GM19023 (cell line): ENCODE measurements around the gene LGALS9.
"Not testable (repeated sequence)": the region's sequence is repeated elsewhere in the genome, so short reads cannot be mapped to it uniquely, and the experiment has no call there.

Experiments used
- ATAC-seq: cut with Tn5 transposase; IDR thresholded peaks from one replicate; pipeline ENCODE4 v1.9.1; 2021; ENCODE audit warnings: mild to moderate bottlenecking, moderate library complexity; ENCODE audit not compliant: unreplicated experiment

Gene LGALS9

DNA sequence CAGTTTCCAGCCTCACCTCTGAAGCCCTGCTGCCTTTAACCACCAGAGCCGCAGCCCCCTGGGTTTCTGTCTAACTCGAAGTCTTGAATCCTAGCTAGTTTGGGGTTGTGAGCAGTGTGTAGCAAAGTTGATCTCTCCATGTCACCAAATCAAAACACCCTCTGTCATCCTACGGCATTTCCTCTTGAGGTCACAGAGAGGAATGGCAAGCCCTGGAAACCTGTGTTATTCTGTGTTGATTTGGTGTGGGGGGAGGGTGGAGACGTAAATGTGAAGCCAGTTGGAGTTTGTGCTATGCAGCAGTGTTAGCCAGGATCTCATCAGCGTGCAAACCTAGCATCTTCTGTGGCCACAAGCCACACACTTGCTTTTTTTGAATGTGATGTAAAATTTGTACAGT, 5.1 kb upstream of the LGALS9 start:
- ATAC-seq: no peak

DNA sequence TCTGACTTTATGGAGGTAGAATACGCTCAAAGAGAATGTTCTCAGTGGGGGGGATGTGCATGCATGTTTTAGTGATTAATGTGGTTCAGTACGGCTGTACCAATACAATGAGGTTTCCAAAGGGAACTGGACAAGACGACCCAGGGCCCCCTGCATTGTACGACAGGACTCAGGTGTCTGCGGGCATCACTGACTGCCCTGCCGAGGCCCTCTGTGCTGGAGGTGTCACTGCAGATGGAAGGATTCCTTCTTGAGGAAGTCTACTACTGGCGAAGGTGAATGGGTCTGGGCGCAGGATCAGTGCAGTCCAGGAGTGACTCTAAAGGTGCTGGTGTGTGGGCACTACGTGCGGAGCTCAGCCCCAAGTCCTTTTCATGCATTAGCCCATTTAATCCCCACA, 3.5 kb upstream of the LGALS9 start:
- no peak for ATAC-seq

DNA sequence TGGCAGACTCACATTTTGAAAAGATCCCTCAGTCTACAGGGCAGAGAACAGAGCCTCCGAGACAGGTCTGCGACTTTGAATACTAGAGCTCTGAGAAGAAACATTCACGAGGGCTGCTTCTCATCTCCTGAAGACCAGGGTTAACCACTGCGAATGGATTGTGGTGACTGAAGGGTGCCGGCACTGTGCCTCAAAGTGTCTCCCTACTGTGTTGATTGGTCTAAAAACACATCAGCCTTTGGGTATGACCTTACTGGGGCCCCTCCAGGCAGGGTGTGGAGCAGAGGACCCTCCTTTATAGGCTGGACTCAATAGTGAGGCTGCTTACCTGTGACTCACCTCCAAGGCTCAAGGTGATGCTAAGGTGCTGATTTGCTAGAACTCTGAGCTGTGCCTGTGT, 2.6 kb upstream of the LGALS9 start:
- ATAC-seq: no peak

DNA sequence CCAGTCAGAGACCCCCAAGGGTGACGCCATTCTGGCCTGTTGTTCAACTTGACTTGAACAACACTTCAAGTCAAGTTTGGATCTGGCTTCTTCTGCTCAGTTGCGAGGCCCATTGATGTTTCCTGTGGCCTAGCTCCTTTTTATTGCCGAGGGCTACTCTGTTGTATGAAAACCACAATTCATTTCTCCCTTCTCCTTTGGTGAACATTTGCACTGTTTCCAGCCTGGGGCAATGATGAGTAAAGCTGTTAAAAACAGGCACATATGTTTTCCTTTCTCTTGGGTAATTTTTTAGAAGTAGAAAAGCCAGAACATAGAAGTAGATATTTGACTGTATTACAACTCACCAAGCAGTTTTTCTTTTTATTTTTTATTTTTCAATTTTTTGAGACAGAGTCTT, 1.7 kb upstream of the LGALS9 start:
- not testable (repeated sequence) for ATAC-seq

DNA sequence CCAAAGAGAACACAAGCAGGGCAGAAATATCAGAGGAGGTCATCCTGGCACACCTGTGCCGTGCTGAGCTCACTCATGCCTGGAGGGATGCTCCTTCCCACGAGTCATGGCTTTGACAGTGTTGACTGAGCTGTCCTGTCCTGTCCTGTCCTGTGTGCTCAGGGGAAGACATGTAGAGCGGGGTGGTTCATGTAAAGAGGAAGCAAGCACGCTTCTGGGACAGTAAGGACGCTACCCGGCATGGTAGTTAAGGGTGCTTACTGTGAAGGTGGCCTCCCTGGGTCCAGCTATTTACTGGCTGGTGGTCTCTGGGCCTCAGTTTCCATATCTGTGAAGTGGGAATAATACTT, 398 bp downstream of the LGALS9 start:
- ATAC-seq: peak; percentile 47

DNA sequence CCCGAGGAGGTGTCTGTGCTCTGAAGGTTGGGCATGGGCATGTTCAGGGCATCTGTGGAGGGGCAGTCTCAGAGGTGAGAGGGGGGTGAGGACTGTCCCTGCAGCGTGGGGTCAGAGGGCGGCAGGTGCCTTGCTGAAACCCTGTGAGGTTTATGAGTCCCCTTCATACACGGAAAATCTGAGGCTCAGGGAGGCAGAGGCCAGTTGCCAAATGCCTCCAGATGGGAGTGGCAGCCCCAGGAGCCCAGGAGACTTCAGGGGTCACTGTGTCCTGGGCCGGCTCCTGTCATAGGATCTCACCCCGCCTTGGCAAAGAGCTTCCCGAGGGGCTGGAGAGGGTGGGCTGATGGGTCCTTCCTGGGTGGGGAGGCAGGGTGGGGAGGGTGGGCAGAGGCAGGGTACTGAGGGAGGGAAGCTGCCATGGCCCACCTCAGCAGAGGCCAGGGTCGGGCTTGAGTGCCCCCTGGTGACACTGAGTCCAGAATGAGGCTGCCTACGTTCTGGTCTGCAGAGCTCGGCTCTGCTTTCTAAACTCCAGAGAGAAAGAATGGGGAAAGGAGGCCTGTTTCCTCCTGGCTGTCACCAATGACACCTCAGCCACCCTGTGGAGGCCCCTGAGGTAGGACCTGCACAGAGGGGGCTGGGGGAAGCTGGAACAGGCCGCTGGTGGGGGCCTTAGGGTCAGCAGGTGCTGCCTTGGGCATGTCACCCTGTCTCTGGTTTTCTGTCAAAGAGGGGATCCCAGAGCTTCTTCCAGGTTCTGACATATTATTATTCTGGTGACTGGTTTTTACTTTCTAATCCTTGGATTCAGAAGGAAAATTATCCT, 1.1 kb downstream of the LGALS9 start:
- no peak for ATAC-seq

DNA sequence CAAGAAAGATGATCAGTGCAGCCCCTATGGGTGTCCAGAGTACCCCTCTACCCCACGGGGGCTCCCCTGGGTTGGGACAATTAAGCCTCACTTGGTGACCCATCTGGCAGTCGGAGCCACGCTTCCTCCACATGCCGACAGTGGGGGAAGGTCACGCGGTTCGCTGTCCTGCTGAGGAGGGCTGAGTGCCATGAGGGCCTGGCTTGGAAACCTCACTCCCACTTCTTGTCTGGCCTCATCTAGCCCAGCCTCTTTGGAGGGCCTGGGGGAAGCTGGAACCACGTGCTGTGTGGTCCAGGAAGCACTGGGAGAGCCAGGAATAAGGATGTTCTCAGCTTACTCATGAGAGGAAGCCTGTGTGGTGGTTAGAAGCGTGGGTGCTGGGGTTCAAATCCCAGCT, 1.8 kb downstream of the LGALS9 start:
- ATAC-seq: not testable (repeated sequence)

DNA sequence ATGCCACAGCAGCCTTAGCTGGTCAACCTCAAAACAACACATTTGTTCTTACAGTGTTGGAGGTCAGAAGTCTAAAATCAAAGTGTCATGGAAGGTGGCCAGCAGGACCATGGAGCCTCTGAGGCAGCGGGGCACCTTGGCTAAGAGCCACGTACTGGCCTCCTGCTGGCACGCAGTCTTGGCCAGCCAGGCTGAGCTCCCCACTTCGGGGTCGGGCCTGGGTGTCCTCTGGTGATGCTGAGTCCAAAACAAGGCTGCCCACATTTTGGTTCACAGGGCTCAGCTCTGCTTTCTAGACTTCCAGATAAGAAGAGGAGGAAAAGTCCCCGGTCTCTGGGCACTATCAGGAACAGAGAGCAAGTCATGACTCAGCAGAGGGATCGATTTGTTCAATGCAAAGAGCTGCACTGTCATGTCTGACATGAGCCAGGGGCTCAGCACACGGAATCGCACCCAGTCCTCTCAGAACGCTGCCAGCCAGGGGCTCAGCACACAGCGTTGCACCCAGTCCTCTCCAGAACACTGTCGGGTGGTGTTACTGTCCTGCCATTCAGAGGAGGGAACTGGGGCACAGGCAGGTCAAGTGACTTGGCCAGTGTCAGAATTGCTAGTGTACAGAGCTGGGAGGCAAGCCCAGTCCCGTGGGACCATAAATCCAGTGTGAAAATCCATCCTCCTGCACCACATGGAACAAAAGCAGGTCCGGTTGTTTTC, 2.5 kb downstream of the LGALS9 start:
- ATAC-seq: no peak

DNA sequence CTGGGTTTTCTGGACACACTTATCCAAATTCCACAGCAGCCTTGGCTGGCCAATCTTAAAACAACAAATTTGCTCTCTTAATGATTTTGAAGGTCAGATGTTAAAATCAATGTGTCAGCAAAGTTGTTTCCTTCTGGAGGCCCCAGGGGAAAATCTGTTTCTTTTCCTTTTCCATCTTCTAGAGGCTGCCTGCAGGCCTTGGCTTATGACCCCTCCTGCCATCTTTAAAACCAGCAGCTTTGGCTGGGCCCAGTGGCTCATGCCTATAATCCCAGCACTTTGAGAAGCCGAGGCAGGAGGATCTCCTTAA, 3.0 kb downstream of the LGALS9 start:
- no peak for ATAC-seq

DNA sequence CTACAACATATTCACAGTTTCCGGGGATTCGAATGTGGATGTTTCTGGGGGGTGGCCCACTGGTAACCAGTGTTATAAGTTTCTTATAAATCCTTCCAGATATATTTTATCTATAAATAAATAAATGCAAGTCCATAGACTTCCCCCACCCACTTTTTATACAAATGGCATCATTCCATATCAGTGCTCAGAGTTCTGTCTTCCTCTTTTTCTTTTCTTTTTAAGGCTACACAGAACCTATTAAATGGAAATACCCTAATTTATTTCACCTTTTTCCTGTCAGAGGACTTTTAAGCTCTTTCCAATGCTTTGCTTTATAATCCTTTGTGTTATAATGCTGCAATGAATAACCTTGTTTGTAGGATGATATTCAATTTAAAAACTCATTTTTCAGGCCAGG, 3.8 kb downstream of the LGALS9 start:
- no peak for ATAC-seq

DNA sequence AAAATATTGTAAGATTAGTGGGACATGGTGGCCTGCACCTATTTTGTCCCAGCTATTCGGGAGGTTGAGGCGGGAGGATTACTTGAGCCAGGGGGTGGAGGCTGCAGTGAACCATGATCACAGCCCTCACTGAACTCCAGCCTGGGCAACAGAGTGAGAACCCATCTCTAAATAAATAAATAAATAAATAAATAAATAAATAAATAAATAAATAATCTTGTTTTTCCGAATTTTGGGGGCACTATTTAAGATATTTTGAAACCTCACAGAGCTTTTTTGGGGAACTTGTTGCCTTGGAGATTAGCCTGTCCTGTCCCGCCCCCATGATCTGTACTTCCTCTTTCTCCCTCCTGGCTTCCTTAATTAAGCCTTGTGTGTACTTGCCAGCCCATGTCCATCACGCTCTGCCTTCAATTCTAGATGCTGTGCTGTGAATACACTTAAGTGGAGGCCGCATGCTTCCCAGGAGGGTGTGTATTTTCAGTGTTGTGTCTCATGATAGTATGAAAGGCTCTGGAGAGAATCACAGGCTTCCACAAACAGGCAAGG, 4.4 kb downstream of the LGALS9 start:
- no peak for ATAC-seq

DNA sequence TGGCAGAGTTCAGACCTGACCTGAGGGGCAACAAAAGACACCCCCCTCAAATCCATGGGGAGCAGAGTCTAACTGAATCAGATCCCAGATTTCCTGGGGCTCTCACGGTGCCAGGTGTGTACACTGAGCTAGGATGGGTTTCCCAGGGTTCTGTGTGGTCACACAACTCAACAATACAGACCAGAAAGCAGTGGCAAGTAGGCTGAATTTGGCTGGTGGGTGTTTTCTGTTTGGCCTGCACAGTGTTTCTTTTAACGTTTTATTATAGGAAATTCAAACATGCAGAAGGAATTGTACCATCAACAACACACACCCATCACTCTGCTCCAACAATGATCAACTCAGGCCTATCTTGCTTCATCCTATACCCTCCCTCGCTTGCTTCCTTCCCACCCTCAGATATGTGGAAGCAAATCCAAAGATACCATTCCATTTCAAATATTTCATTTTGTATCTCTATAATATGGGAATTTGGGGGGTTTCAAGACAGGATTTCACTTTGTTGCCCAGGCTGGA, 5.1 kb downstream of the LGALS9 start:
- ATAC-seq: not testable (repeated sequence)

DNA sequence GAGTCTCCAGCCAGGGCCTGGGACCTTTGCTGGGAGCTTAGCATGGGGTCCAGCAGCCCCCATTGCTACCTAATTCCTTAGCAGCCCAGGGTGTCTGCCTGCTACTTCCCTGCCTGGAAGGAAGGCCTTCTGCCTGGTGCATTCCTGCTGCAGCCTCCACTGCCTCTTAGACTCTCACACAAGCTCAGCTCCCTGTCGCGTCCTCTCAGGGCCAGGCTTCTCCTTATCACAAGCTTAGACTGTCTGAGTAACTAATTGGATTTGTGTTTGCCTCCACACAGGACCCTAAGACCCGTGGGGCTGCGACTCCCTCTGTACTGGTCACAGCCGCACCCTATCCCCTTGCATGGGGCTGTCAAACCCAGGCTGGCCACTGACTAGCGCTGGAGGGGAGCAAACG, 6.8 kb downstream of the LGALS9 start:
- ATAC-seq: not testable (repeated sequence)

DNA sequence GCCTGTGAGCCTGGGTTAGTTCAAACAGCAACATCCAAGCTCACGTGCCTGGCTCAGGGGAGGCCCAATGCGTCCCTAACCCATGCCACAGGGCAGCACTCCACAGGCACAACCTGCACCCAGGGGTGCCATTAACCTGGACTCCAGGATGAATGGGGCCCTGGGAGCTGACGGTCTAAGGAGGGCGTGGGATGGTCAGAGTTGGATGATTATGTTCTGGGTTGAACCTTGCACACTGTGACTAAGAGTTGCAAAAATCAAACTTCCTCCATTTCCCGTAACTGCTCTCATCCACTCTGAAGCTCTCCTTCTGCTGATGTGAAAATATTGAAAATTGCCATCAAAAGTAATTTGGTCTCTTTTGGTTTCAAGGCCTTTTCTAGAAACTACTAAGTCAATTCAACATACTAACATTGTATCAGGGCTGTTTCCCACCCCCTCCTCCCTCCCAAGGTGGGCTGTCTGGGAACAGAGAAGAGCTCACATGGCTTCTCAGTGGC, 7.5 kb downstream of the LGALS9 start:
- not testable (repeated sequence) for ATAC-seq

DNA sequence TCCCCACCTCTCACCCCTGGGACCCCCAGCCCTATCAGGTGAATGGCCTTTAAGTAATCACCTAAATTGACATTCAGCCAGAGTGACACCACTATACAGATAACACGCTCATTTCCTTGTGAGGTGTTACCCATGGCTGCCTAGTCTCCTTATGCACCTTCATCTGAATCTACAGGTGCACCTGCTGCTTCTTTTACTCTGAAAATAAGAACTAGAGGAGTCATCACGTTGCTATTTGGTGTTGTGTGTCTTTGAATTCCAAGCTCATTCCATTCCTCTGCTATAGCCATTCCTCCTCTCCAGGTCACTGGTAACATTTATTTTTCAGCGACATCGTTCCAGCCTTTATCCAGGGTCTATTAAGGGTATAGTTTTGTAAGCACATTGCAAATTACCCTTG, 9.8 kb downstream of the LGALS9 start:
- no peak for ATAC-seq

DNA sequence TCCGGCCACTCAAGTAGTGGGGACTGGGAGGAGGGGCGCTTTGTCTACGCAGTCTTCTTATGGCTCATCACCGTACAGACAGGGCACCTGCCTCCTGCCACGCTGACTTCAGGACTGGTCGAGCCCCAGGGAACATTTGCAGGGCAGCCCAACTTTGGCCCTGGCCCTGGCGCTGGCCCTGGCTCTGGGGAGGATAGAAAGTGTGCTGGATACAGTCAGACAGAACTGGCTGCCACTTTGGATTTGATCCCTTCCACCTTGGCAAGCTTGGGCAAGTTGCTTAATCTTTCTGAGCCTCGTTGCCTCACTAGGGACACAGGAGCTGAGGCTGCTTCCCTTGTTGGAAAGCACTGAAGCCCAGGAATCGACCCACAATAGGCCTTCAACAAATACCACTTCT, 13.6 kb downstream of the LGALS9 start:
- no peak for ATAC-seq

DNA sequence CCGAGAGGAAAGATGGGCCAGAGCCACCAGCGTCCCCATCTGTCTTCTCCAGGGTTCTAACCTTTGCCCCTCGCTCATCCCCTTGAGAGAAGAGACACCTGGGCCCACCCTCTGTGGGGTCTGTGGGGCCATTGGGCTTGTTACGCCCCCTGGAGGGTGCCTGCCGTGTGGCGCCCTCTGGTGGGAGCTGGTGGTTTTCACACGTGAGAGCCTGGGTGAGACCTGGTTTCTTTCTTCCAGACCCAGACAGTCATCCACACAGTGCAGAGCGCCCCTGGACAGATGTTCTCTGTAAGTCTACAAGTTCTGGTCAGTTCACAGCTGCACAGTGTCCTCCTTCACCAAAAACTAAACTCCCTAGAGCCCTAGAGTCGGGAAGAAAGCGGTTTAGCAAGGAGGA, 14.6 kb downstream of the LGALS9 start:
- ATAC-seq: not testable (repeated sequence)

DNA sequence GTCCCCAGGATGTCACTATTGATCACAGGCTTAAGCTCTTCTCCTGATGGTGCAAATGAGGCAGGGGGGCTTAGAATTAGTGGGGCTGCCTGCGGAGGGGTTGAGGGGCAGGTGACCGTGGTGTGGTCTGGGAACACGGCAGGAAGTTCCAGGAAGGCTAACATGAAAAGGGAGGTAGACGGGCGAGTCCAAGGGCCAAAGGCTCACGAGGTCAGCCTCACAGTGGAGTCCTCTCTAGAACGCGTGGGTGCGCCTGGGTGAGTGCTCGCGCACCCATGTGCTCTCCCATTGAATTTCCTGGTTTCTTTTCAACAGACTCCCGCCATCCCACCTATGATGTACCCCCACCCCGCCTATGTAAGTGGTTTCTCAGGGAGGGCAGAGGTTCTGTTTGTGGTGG, 15.2 kb downstream of the LGALS9 start:
- ATAC-seq: no peak

DNA sequence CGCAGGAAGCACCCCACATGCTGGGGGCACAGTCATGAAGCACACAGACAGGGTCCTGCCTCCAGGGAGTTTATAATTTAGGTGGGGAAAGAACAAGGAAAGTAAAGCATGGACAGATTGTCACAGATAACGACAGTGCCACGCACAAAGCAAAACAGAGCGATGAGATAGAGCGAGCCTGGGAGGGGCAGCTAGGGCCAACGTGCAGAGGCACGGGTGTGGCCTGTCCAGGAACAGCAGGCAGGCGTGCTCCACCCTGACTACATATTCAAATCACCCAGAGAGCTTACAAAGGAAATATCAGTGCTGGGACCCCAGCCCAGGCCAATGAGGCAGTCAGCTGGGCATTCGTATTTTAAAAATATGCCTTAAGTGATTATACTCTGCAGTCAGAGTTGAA, 16.8 kb downstream of the LGALS9 start:
- no peak for ATAC-seq

DNA sequence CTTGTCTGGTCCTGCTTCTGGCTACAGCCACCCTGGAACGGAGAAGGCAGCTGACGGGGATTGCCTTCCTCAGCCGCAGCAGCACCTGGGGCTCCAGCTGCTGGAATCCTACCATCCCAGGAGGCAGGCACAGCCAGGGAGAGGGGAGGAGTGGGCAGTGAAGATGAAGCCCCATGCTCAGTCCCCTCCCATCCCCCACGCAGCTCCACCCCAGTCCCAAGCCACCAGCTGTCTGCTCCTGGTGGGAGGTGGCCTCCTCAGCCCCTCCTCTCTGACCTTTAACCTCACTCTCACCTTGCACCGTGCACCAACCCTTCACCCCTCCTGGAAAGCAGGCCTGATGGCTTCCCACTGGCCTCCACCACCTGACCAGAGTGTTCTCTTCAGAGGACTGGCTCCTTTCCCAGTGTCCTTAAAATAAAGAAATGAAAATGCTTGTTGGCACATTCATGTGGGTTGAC, 18.2 kb downstream of the LGALS9 start:
- not testable (repeated sequence) for ATAC-seq

DNA sequence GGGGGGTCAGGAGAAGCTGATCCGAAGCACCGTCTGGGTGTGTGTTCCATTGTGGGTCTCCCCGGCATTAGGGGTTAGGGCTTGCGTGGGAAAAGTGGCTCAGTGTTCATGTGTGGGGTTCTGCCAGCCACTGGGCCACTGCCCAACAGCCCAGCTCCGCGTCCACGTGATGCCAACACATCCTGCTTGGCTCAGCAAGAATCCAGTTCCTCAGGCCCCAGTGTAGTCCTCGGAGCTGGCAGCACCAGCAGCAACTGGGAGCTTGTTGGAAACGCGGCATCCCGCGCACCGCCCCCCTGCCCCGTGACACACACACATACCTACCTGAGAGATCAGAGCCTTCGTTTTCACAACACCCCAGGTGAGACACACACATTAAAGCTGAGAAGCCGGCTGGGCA, 18.9 kb downstream of the LGALS9 start:
- no peak for ATAC-seq

DNA sequence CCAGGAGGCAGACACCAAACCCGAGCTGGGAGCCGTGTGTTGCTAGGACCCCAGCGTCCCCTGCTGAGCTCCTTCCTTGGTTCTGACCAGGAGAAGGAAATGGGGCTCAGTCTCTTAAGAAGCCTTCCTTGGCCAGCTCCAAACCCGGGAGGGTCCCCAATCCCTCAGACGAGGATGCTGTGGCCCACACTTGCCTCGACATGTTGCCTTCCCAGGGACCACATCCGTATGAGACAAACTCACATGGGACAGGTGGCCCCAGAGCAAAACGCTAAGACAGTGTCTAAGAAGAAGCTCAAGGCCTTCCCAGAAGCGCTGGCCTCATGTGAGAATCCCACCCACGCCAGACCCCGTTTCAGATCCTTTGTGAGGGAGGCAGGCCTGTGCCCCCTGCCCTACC, 19.8 kb downstream of the LGALS9 start:
- ATAC-seq: no peak
